Endothelial cell of umbilical vein (primary cell): Measurements from ENCODE around the gene PRC1.

Experiments used
- CTCF ChIP-seq, 2 donors: IDR thresholded peaks; 1 replicate in 1 of 2; 2 replicates in 1 of 2; pipeline ENCODE4 v1.5.1; 2011; ENCODE audit warnings: low read length in 2 of 2, mild to moderate bottlenecking in 2 of 2, moderate library complexity in 2 of 2, control low read depth in 1 of 2, inconsistent platforms in 1 of 2, low read depth in 1 of 2; ENCODE audit not compliant: insufficient read depth in 1 of 2; ENCODE audit errors: extremely low read depth in 1 of 2
- MAX ChIP-seq: IDR thresholded peaks from 2 replicates; pipeline ENCODE4 v1.6.1; 2011; ENCODE audit not compliant: insufficient read depth, insufficient read length
- POLR2A ChIP-seq: IDR thresholded peaks from 2 replicates; pipeline ENCODE4 v1.6.1; 2012; ENCODE audit warnings: low read depth, mild to moderate bottlenecking, control low read depth, low read length

- no peak for TF ChIP-seq CTCF (IDR thresholded peaks at IDR 0.05; ENCODE audit: extremely low read depth in 1 of 2, insufficient read depth in 1 of 2, low read depth in 1 of 2, low read length in 2 of 2)
- TF ChIP-seq POLR2A: no peak
- TF ChIP-seq MAX: no peak
These were observed 12.7 kb downstream of the PRC1 start for GRCh38 chr15:90981681-90982080.
